Measurements from ENCODE around the gene CREB3. TPM values are rescaled to one million over a fixed set of nuclear protein-coding genes. Genes with fewer than 3 reads are reported as not detected.

CREB3 gene
- total and polyA plus RNA-seq, 2 of the 4 experiments (the other 2 are of a cell fraction): 60.7 to 106 TPM

DNA sequence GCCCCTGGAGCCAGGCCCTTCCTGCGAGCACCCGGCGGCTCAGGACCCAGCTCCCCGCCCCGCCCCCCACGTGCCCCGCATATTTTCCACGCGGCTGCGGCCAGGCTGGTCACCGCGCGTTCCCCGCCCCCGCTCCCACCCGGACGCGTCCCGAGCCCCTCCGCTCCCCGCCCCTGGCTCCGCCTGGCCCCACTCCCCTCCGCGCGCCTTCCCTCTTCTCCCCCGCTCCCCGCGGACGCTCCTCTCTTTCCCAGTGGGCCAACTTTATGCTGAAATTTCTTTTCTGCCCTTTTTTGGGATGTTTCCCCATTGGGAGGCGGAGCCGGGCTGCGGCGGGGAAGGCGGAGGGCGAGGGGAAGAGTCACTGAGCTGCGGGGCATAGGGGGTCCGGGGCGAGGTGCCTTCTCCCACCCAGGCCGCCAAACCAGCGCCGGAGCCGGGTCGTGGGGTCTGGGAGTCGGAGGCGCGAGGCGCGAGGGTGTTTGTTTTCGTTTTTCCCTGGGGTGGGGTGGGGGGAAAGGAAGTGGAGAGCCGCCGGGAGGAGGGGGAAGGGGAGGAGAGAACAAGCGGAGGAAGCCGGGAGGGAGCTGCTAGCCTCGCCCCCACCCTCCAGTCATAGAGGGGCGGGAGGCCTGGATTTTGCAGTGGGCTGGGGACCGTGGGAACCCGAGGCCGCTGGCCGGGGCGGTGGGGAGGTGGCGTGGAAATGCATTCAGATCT, 41.7 kb upstream of the CREB3 start:
- intact Hi-C loops (cut with micrococcal nuclease): loop anchor here (2.0 to 5.0 kb wide), 2 partner anchors 33 to 38 kb away; partner anchors contain the start of genes CCDC107 and RMRP
- peak overlapping the region; percentile 98 for H2BK5ac ChIP-seq (ENCODE audit: low read depth, low read length, poor library complexity, severe bottlenecking)
- ChIA-PET POLR2A (ENCODE audit: unreplicated experiment) (interaction anchor here (0.6 to 2.6 kb wide), 10 partner anchors 8 to 202 kb away, joined by 3 to 25 read pairs (median 4); partner anchors contain the start of genes CREB3 and TLN1), CTCF (interaction anchor here (0.7 to 1.2 kb wide), 3 partner anchors 10 to 37 kb away, joined by 3 to 4 read pairs (median 4); no protein-coding TSS in a partner anchor)
- peak overlapping the region; percentile 99 for H3K4ac ChIP-seq (ENCODE audit: low read depth, low read length)
- peak; percentile 55 for ATAC-seq (ENCODE audit: low read depth)
- peak overlapping the region; percentile 80 for H3K18ac ChIP-seq (ENCODE audit: low read depth, low read length)
- peak; percentile 75 for DNase-seq
- peaks cover 40% of the 10 kb centered on the region for H4K20me1 ChIP-seq (ENCODE audit: insufficient read depth, low read length)
- peak overlapping the region; percentile 91 for H3K14ac ChIP-seq (replicated peaks; ENCODE audit: low read depth, low read length)
- H4K91ac ChIP-seq (ENCODE audit: insufficient read depth, low read depth, low read length): peak overlapping the region; percentile 99
- no peaks in the 10 kb centered on the region for H3K27me3 ChIP-seq (ENCODE audit: control insufficient read depth, insufficient read depth, low read length)
- H2AK5ac ChIP-seq (ENCODE audit: low read depth, low read length): peak overlapping the region; percentile 97
- peak overlapping the region; percentile 85 for H2AFZ ChIP-seq (replicated peaks; ENCODE audit: low read length, poor library complexity)
- H2BK120ac ChIP-seq (ENCODE audit: low read depth, low read length): peak overlapping the region; percentile 86
- H3K9me3 ChIP-seq (ENCODE audit: control insufficient read depth, insufficient read depth, low read length): no peaks in the 10 kb centered on the region
- peak overlapping the region; percentile 83 for H3K4me2 ChIP-seq (ENCODE audit: low read depth, low read length)
- peak overlapping the region; percentile 83 for H3K4me3 ChIP-seq (ENCODE audit: insufficient read depth, low read depth, low read length)
- in situ Hi-C loops (cut with MboI; ENCODE audit: low sequenced_read_pairs): no loop called here
- no TSS peak for BruUV-seq (replicated peaks)
- H4K8ac ChIP-seq (ENCODE audit: low read depth in 2 of 2, low read length in 2 of 2): peak overlapping the region; percentile 93 to 98
- peak overlapping the region; percentile 95; the same call in 2 of the 3 replicates for H2BK15ac ChIP-seq (ENCODE audit: low read depth, low read length)
- H3K79me1 ChIP-seq (ENCODE audit: low read depth in 1 of 2, low read length in 2 of 2): peaks cover 0 to 53% of the 10 kb centered on the region in 2 experiments; a peak in 3 of 4 replicates
- H3K36me3 ChIP-seq (ENCODE audit: control insufficient read depth, insufficient read depth, low read length): peaks cover 26% of the 10 kb centered on the region
- peak overlapping the region; percentile 84 for H3K23ac ChIP-seq (ENCODE audit: low read depth, low read length)
- H3K56ac ChIP-seq (ENCODE audit: extremely low read depth, insufficient read depth, low read length): peak overlapping the region; percentile 82
- peak overlapping the region; percentile 77 for H2AK9ac ChIP-seq (replicated peaks; ENCODE audit: low read depth, low read length, poor library complexity)
- H3K4me1 ChIP-seq (ENCODE audit: control insufficient read depth, insufficient read depth, low read length): peaks cover 20% of the 10 kb centered on the region
- 0% methylated on average over 4 of the region's 61 CpGs; no CpG with 5 or more reads in 1 of the 2 experiments for WGBS, 2 experiments (ENCODE audit: extremely low coverage in 2 of 2, insufficient read length in 1 of 2)
- peak overlapping the region; percentile 95 for H3K9ac ChIP-seq (ENCODE audit: low read depth, low read length)
- peak overlapping the region; percentile 30; the same call in 1 of the 2 replicates for H2BK20ac ChIP-seq (ENCODE audit: low read depth, low read length)
- dilution Hi-C loops (cut with HindIII; ENCODE audit: low sequenced_read_pairs, unreplicated experiment): no loop called here
- H3K9me1 ChIP-seq (ENCODE audit: insufficient read depth, low read length): peaks cover 14% of the 10 kb centered on the region; the same call in 1 of the 2 replicates
- H4K5ac ChIP-seq (ENCODE audit: low read depth, low read length): peak overlapping the region; percentile 86
- H3K27ac ChIP-seq (ENCODE audit: insufficient read depth, low read length): peak overlapping the region; percentile 98
- TF ChIP-seq RAD21 (IDR thresholded peaks at IDR 0.05; ENCODE audit: low read length) (no peak), RCOR1 (IDR thresholded peaks at IDR 0.05; ENCODE audit: insufficient replicate concordance, low read length) (no peak), USF2 (IDR thresholded peaks at IDR 0.05; ENCODE audit: low read depth, low read length) (peak; percentile 40; the same call in 1 of the 2 replicates), RFX5 (IDR thresholded peaks at IDR 0.05; ENCODE audit: low read depth, low read length) (no peak), CEBPB (IDR thresholded peaks at IDR 0.05; ENCODE audit: low read depth, low read length) (peak; percentile 46), POLR2A (IDR thresholded peaks at IDR 0.05; ENCODE audit: low read depth, low read length) (peak; percentile 35; the same call in 1 of the 2 replicates), NFE2L2 (IDR thresholded peaks at IDR 0.05; ENCODE audit: low read depth, low read length) (no peak), BHLHE40 (IDR thresholded peaks at IDR 0.05; ENCODE audit: low read depth, low read length) (no peak), CHD1 (IDR thresholded peaks at IDR 0.05; ENCODE audit: low read depth, low read length) (no peak), FOS (IDR thresholded peaks at IDR 0.05; ENCODE audit: low read depth, low read length) (no peak), MAFK (IDR thresholded peaks at IDR 0.05; ENCODE audit: low read depth, low read length) (no peak), SMC3 (IDR thresholded peaks at IDR 0.05; ENCODE audit: low read depth, low read length) (no peak)
- TF ChIP-seq, protein P1, sequence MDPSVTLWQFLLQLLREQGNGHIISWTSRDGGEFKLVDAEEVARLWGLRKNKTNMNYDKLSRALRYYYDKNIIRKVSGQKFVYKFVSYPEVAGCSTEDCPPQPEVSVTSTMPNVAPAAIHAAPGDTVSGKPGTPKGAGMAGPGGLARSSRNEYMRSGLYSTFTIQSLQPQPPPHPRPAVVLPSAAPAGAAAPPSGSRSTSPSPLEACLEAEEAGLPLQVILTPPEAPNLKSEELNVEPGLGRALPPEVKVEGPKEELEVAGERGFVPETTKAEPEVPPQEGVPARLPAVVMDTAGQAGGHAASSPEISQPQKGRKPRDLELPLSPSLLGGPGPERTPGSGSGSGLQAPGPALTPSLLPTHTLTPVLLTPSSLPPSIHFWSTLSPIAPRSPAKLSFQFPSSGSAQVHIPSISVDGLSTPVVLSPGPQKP (IDR thresholded peaks at IDR 0.05; ENCODE audit: borderline replicate concordance, low read depth, low read length): no peak
- TF ChIP-seq, protein P2, sequence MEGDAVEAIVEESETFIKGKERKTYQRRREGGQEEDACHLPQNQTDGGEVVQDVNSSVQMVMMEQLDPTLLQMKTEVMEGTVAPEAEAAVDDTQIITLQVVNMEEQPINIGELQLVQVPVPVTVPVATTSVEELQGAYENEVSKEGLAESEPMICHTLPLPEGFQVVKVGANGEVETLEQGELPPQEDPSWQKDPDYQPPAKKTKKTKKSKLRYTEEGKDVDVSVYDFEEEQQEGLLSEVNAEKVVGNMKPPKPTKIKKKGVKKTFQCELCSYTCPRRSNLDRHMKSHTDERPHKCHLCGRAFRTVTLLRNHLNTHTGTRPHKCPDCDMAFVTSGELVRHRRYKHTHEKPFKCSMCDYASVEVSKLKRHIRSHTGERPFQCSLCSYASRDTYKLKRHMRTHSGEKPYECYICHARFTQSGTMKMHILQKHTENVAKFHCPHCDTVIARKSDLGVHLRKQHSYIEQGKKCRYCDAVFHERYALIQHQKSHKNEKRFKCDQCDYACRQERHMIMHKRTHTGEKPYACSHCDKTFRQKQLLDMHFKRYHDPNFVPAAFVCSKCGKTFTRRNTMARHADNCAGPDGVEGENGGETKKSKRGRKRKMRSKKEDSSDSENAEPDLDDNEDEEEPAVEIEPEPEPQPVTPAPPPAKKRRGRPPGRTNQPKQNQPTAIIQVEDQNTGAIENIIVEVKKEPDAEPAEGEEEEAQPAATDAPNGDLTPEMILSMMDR (conservative IDR thresholded peaks at IDR 0.05; ENCODE audit: low read depth, low read length): no peak

Measured in IMR-90 (cell line).